ENCODE data around the gene FIZ1.

- no peak for TF ChIP-seq POLR2A (IDR thresholded peaks at IDR 0.05)
- TF ChIP-seq, protein P1, sequence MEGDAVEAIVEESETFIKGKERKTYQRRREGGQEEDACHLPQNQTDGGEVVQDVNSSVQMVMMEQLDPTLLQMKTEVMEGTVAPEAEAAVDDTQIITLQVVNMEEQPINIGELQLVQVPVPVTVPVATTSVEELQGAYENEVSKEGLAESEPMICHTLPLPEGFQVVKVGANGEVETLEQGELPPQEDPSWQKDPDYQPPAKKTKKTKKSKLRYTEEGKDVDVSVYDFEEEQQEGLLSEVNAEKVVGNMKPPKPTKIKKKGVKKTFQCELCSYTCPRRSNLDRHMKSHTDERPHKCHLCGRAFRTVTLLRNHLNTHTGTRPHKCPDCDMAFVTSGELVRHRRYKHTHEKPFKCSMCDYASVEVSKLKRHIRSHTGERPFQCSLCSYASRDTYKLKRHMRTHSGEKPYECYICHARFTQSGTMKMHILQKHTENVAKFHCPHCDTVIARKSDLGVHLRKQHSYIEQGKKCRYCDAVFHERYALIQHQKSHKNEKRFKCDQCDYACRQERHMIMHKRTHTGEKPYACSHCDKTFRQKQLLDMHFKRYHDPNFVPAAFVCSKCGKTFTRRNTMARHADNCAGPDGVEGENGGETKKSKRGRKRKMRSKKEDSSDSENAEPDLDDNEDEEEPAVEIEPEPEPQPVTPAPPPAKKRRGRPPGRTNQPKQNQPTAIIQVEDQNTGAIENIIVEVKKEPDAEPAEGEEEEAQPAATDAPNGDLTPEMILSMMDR (IDR thresholded peaks at IDR 0.05) = no peak
These were observed 49.0 kb downstream of the FIZ1 start for GRCh38 chr19:55550321-55550650.

Measured in thyroid gland (tissue), 4 donors.